ENCODE data around the gene CYP4F22.
A peak's percentile ranks its signal among the peaks of the same experiment; 100 is the strongest.
"Not testable (repeated sequence)": the region's sequence is repeated elsewhere in the genome, so short reads cannot be mapped to it uniquely, and the experiment has no call there.

Gene CYP4F22

DNA sequence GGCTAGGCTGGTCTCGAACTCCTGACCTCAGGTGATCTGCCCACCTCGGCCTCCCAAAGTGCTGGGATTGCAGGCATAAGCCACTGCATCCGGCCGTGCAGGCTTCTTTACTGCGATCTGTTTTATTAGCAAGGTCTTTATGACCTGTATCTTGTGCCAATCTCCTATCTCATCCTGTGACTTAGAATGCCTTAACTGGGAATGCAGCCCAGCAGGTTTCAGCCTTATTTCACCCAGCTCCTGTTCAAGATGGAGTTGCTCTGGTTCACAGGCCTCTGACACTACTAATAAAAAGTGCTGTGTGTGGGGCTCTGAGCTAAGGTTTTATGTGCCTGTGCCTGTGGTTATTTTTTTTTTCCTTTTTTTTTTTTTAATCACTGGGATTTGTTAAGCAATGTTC lies 22.6 kb upstream of the CYP4F22 start:
- DNase-seq; intact Hi-C loops (cut with DNase I): not testable (repeated sequence)

DNA sequence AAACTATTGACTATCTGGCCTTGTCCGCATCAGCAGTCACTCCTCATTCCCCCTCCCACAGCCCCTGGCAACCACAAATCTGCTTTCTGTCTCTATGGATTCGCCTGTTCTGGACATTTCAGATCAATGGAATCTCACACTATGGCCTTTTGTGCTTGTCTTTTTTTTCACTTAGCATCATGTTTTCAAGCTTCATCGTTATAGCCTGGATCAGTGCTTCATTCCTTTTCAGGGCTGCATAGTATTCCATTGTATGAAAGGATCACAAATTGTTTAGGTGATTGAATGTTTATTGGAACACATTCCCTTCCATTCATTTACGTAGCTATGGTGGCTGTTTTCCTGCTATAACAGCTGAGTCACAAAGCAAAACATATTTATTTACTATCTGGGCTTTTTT lies 21.3 kb upstream of the CYP4F22 start:
- intact Hi-C loops (cut with DNase I), result no loop called here

DNA sequence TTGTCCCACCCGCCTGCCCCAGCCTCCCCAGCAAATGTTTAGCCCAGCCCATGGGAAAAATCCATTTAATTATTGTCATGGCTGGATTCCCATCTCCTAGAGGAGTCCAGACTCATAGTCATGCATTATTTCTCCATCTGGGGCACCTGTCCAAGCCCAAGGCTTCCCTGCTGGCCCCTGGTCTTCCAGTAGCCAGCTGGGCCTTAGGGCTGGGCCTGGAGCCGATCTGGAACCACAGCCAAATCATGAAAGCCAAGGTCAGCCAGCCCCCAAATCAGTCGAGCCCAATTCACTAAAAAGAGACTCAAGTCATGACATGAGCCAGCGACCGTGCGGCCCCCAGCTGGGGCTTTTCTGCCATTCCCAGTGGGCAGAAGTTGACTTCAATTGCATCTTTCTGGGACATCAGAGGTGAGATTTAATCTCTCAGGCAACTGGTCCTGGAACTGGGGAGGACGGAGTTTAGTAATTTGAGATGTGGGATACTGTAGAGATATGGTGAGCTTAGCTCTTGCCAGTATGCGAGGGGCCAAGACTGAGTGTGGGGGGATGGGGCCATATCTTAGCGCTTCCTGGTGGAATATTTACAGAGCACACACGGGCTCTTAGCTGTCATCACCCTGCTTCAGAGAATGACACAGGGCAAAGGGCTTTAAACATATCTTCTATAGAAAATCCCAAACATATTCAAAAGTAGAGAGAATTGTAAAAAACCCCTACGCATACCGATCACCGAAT lies 19.7 kb upstream of the CYP4F22 start:
- intact Hi-C loops (cut with DNase I), result no loop called here
- DNase-seq, result no peak

More for the DNA sequence above, 21.3 kb upstream of the CYP4F22 start:
- DNase-seq, result no peak

DNA sequence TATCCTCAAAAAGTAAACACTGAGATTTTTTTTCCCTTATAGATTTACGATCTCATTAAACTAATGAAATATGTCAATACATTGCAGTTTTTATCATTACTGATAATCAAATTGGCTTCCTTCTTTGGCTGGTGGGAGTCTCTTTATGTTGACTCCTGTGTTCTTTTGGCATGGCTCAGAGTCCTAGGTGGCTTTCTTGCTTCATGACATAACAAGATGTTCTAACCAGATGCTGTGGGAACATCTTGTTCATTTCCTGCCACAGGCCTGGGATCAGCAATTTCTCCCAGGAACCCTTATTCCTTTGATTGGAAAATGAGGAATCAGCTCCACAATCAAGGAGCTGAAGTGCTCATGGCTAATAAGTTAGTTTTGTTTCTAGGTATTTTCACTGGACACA lies 13.2 kb upstream of the CYP4F22 start:
- intact Hi-C loops (cut with DNase I), result no loop called here
- DNase-seq, result no peak

DNA sequence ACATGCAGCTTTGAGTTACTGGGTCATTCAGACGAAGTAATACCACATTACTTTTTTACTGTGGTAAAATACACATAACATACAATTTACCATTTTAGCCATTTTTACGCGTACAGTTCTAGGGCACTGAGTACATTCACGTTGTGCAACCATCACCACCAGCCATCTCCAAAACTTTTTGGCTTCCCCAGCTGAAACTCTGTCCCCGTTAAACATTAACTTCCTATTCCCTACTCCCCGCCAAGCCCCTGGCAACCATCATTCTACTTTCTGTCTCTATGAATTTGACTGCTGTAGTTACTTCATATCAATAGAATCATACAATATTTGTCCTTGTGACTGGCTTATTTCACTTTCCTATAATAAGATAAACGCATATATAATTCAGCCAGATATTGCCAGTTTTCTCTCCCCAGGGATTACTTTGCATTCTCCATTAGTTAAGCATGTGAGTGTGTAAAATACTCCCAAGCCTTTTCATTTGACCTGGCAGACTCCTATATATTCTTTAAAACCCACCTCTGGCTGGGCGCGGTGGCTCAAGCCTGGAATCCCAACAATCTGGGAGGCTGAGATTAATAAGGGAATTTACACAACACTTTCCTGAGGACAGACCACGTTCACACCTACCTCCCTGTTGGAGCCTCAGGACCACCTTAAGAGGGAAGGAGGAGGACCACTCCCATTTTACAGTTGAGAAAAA lies 10.0 kb upstream of the CYP4F22 start:
- DNase-seq, result no peak
- intact Hi-C loops (cut with DNase I), result no loop called here

DNA sequence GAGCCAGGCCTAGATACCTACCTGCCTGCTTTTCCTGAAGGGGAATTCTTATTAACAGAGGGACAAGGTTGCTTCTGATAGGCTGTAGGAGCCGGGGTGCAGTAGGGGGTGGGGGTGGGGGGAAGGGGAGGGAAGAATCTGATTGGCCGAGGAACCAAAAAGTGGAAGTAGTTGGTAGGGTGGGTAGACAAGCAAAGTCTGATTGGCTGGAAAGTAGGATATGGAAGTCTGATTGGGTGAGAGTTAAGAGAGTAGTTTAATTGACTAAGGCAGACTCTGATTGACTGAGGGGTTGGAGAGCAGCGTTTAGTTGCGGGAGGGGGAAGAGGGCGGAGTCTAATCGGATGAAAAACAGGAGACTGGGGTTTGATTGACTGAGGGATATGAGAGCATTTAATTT lies 9.4 kb upstream of the CYP4F22 start:
- intact Hi-C loops (cut with DNase I), result no loop called here
- peak in 1 of 42 donors; percentile 24 for DNase-seq

DNA sequence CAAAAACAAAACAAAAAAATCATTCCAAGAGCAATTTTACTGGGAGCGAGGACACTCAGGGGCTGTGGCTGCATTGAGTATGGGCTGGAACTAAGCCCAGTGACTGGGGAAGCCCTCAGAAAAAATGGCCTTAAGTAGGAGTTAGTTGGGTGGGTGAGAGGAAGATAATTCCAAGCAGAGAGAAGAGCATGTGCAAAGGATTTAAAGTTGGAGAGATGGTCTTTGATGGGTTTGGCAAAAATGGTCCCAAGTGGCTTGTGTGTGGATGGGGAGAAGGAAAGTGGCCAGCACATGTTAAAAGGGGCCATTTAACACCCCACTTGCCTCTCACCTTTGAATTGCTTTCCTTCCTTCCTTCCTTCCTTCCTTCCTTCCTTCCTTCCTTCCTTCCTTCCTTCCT lies 6.7 kb upstream of the CYP4F22 start:
- intact Hi-C loops (cut with DNase I), result no loop called here
- no peak for DNase-seq

DNA sequence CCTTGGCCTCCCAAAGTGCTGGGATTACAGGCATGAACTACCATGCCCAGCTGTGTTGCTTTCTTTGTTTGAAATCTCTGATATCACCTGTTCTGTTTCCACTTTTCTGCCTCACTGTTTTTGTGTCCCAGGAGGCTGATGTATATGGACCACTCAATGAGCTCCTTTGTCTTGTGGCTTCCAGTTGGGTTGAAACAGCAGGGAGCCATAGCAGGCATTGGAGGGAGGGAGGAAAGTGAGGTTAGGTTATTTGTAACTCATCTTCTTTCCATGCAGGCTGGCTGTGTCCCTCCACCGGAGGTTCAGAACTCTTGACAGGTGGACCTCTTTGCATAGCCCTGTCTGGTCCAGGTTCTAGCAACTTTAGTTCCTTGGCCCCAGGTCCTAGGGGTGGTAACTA lies 6.1 kb upstream of the CYP4F22 start:
- intact Hi-C loops (cut with DNase I), result no loop called here
- DNase-seq, result no peak

DNA sequence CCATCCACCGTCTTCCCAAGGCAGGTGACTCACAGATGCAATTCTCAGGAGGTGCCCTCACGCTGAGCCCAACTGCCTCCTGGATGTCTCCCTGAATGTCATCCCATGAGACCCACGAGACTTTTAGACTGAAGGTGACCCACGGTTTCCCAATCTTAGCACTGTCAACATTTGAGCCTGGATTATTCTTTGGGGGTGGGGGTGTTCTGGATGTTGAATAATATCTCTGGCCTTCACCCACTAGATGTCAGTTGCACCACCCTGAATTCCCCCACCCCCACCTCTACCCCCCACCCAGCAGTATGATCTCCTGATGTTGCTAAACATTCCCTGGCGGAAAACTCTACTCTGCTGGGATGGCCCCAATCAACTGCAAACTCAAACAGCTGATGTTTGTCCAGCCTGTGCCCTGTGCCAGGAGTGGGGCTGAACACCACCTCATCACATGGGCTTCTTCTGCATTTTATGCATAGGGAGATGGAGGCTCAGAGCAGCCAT lies 2.2 kb upstream of the CYP4F22 start:
- intact Hi-C loops (cut with DNase I), result no loop called here

DNA sequence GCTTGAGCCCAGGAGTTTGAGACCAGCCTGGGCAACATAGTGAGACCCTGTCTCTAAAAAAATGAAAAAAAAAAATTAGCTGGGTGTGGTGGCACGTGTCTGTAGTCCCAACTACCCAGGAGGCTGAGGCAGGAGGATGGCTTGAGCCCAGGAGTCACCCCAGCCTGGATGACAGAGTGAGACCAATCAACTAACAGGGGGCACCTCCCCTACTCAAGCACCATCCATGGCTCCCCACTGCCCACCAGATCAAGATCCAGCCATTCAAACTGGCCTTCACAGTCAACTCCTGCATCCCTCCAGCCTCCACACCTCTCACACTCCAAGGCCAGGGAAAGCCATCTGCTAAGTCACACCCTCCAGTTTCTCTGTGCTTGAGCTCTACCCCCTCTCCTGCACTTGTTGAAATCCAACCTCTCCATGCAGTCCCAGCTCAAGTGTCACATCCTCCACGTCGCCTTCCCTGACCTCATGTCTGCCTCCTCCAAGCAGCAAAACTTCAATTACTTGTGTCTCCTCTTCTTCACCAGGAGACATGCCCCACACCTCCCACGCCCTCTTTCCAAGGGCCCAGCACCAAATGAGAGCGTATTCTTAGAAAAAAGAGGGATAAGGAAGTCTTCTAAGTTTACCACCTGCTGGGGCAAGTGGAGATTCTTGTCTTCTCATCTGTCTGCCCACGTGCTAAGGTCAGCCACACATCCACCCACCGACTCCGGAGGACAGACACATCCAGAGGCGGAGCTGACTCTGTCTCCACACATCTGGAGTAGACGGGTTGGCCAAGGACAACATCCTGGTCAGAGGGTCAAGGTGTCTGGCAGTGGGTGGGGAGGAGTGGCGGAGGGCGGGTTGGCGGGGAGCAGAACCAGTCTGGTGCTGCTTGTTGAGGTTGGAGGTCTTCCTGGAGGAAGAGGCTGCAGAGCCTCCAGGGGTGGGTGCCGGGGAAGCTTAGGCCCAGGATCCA lies 974 bp upstream of the CYP4F22 start:
- intact Hi-C loops (cut with DNase I), result no loop called here
- DNase-seq, result no peak

More for the DNA sequence above, 2.2 kb upstream of the CYP4F22 start:
- DNase-seq, result no peak

DNA sequence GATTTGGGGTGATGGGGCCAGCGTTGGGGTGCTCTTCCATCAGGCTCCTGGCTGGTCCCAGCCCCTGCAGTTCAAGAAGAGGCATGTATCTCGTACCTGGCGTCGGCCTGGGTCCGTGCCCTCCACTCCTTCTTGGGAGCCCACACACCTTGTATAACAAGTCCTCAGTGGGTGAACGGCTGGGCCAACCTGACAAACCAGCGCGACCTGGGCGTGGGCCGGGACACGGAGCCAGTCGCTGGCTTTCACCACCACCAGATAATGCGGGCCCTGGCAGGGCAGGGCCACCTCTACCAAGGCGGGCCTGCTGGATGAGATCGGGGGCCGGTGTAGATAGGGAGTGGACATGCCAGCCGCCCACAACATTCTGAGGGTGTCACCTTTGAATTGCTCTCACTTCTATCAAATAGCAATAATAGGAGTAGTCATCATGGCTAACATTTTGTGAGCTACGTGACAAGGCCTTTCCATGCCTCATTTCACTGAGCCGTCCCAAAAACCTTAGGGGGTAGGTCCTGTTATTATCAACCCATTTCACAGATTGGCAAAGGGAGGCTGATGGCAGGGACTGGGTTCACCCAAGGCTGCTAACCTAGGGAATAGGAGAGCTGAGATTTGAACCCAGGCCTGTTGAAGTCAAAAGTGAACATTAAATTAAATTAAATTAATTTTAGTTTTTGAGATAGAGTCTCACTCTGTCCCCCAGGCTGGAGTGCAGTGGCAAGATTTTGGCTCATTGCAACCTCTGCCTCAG lies 3.5 kb downstream of the CYP4F22 start:
- intact Hi-C loops (cut with DNase I), result no loop called here
- DNase-seq, result no peak

DNA sequence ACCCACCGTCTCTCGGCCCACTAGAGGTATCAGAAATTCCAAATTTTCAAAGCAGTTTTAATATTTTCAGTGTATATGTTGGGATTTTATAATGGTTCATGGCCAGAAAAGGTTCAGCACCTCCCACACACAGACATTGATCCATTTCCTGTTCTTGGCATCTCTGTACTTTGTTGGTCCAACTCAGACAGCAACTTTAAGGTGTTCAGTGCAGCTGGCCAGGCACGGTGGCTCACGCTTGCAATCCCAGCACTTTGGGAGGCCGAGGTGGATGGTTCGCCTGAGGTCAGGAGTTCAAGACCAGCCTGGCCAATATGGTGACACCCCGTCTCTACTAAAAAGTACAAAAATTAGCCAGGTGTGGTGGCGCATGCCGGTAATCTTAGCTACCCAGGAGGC lies 6.9 kb downstream of the CYP4F22 start:
- intact Hi-C loops (cut with DNase I); DNase-seq: not testable (repeated sequence)

DNA sequence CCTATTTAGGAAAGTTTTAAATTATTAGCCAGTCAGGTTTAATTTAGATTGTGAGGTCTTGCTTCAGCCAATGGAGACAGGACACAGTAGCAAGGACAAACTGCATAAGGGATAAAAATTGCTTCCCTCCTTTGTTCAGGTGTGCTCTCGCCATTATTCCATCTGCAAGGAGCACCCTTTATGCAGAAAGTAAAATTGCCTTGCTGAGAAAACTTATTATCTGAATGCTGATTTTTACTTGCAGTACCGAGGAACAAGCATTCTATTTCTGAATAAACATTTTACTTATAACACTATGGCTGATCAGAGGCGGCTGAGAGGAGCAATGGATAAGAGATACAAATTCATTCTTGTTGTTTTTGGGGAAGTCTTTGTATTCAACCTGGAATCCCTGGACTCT lies 8.0 kb downstream of the CYP4F22 start:
- DNase-seq, result no peak
- intact Hi-C loops (cut with DNase I), result no loop called here

DNA sequence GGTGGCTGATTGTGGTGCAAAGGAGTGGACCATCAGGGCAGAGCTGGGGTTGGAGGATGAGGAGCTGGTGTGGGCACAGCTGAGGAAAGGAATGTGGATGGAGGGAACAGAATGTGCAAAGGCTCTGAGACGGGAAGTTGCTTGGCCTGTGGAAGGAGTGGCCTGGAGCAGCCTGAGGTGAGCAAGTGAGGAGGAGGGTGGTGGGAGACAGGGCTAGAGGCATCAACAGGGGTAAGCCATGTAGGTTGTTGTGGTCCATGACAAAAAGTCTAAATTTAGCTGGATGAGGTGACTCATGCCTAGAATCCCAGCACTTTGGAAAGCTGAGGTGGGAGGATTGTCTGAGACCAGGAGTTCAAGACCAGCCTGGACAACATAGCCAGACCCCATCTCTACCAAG lies 9.5 kb downstream of the CYP4F22 start:
- DNase-seq, result no peak
- intact Hi-C loops (cut with DNase I), result no loop called here

DNA sequence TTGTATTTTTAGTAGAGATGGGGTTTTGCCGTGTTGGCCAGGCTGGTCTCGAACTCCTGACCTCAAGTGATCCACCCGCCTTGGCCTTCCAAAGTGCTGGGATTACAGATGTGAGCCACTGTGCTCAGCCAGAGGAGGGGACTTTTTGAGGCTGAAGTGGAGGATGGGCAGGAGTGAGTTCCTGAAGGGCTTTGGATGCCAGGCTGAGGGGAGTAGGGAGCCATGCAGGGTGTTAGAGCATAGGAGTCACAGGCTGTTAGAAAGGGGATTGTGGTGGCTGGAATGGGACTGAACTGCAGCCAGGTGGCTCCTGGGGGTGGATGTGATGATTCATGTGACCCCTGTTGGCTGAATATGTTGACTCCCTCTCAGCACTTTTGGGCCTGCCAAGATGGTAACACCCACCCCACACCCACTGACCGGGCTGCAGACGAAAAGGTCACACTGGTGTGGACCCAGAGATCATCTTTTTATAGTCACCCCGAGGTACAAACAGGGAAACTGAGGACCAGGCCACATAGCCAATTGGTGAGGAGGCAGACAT lies 11.2 kb downstream of the CYP4F22 start:
- no peak for DNase-seq
- intact Hi-C loops (cut with DNase I), result no loop called here

DNA sequence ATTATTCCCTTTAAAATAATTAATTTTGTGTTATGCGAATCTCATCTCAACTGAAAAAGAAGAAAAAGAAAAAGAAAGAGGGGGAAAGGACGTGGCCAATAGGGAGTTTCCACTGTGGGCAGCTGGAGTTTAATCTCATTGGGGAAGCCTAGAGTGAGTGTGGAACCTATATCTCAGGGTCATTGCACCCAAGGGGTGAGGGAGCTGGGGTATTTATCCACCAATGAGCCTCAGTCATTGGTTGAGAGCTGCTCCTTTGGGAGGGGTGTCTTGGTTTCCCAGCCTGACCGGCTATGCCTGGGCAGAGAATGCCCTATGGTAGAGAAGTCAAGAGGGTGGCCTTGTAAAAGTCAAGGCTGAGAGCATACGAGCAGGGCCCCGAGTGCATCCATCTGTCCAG lies 16.5 kb downstream of the CYP4F22 start:
- intact Hi-C loops (cut with DNase I), result no loop called here
- DNase-seq, result no peak

DNA sequence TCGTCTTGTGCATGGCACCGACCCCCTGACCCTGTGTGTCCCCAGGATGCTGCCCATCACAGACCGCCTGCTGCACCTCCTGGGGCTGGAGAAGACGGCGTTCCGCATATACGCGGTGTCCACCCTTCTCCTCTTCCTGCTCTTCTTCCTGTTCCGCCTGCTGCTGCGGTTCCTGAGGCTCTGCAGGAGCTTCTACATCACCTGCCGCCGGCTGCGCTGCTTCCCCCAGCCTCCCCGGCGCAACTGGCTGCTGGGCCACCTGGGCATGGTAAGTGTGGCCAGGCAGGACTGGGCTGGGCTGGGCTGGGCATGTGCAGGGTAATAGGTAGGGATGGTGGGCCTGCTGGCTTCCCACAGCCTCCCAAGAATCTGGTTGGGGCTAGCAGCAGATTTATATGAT lies 17.0 kb downstream of the CYP4F22 start:
- DNase-seq, result no peak
- intact Hi-C loops (cut with DNase I), result no loop called here

DNA sequence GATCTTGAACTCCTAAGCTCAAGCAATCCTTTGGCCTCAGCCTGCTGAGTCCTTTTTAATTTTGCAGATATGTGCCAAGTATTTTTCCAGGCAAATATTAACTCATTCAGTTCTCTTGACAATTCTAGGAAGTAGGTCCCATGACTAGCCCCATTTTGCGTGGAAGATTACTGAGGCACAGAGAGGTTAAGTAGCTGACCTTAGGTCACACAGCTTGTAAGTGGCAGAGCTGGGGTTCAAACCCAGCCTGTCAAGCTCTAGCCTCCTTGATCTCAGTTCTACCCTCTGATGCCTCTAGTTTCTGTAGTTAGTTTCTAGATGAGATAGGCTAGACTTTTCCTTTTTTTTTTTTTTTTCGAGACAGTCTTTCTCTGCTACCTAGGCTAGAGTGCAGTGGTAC lies 18.1 kb downstream of the CYP4F22 start:
- intact Hi-C loops (cut with DNase I), result no loop called here
- no peak for DNase-seq

DNA sequence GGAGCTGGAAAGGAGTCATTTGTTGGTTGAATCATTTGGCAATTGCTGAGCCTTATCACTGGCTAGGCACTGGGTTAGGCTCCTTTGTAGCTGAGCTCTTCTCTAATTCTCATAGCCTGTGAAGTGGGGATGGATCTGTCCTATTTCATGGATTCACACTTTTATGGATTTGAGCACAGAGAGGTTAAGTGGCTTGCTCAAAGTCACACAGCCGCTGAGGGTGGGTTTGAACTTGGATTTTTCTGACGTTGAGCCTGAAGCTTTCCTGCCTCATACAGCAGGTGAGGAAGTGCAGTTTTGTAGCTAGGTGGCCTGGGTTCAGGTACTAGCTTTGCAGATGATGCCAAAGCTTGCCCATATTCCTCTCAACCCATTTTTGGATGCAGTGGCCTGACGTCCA lies 19.4 kb downstream of the CYP4F22 start:
- intact Hi-C loops (cut with DNase I), result no loop called here
- DNase-seq, result no peak

Data from head of caudate nucleus (tissue), 42 donors.